Ascending aorta (tissue), 2 donors: Measurements from ENCODE around the gene TMEM63B. TPM values are rescaled to one million over a fixed set of nuclear protein-coding genes. Genes with fewer than 3 reads are reported as not detected.

Experiments used
- DNase-seq, 2 donors: peaks; one replicate each; pipeline ENCODE4 v3.0.0-alpha.2; 2019; ENCODE audit warnings: low spot score in 2 of 2
- H3K27ac ChIP-seq, 2 donors: fragments of 200-600 bp; sonication (generic); one replicate each; pipeline ENCODE4 v1.5.1; 2016 to 2017; ENCODE audit warnings: mild to moderate bottlenecking in 1 of 2
- H3K27me3 ChIP-seq: fragments of 200-600 bp; sonication (generic); one replicate; pipeline ENCODE4 v1.5.1; 2017
- H3K36me3 ChIP-seq, 2 donors: fragments of 200-600 bp; sonication (generic); one replicate each; pipeline ENCODE4 v1.5.1; 2016
- H3K4me1 ChIP-seq, 2 donors: fragments of 200-600 bp; sonication (generic); one replicate each; pipeline ENCODE4 v1.5.1; 2016 to 2017; ENCODE audit warnings: mild to moderate bottlenecking in 1 of 2
- H3K4me3 ChIP-seq, 2 donors: fragments of 200-600 bp; sonication (generic); one replicate each; pipeline ENCODE4 v1.5.1; 2016 to 2017; ENCODE audit warnings: mild to moderate bottlenecking in 1 of 2
- H3K9me3 ChIP-seq, 2 donors: fragments of 200-600 bp; sonication (generic); one replicate each; pipeline ENCODE4 v1.5.1; 2016
- intact Hi-C: fragments of 100-400 bp; cut with DNase I; formaldehyde crosslinking; loops from one replicate; pipeline ENCODE4 v1.15.1; 2023
- total RNA-seq: library from RNA; depleted of rRNA; stranded (reverse); fragments of >200 nt; gene quantifications from one replicate; pipeline ENCODE4 v1.1.0, GENCODE V29; 2016
- TF ChIP-seq, protein P1 (sequence below), 3 experiments: fragments of 200-600 bp in 2 of 3; fragments of 450-650 bp in 1 of 3; sonication (generic) in 2 of 3; IDR thresholded peaks; one replicate each; pipeline ENCODE4 v1.5.1; 2016 to 2019; ENCODE audit warnings: antibody characterized with exemption in 3 of 3, mild to moderate bottlenecking in 1 of 3, moderate library complexity in 1 of 3

TMEM63B gene
- total RNA-seq, 1 donor from 2014 or later, result 9.6 TPM

DNA sequence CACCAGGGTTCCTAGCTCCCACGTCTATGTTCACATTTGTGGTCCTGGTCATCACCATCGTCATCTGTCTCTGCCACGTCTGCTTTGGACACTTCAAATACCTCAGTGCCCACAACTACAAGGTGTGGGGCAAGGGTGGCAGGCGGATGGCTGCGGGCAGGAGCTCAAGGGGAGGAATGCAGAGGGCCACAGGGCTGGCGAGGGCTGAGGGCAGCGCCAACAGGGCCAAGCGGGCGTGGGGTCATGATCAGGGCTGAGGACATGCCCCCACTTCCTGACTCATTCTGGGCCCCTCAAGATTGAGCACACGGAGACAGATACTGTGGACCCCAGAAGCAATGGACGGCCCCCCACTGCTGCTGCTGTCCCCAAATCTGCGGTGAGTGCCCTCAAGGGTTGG, 26.7 kb downstream of the TMEM63B start:
- TF ChIP-seq, protein P1, sequence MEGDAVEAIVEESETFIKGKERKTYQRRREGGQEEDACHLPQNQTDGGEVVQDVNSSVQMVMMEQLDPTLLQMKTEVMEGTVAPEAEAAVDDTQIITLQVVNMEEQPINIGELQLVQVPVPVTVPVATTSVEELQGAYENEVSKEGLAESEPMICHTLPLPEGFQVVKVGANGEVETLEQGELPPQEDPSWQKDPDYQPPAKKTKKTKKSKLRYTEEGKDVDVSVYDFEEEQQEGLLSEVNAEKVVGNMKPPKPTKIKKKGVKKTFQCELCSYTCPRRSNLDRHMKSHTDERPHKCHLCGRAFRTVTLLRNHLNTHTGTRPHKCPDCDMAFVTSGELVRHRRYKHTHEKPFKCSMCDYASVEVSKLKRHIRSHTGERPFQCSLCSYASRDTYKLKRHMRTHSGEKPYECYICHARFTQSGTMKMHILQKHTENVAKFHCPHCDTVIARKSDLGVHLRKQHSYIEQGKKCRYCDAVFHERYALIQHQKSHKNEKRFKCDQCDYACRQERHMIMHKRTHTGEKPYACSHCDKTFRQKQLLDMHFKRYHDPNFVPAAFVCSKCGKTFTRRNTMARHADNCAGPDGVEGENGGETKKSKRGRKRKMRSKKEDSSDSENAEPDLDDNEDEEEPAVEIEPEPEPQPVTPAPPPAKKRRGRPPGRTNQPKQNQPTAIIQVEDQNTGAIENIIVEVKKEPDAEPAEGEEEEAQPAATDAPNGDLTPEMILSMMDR (IDR thresholded peaks at IDR 0.05), result no peak
- DNase-seq, result no peak
- H3K27ac ChIP-seq, result no peak overlapping the region
- H3K4me3 ChIP-seq, result no peak overlapping the region
- H3K4me1 ChIP-seq, result peaks cover 0 to 3% of the 10 kb centered on the region in 2 donors
- no peaks in the 10 kb centered on the region for H3K9me3 ChIP-seq
- peaks cover 6 to 15% of the 10 kb centered on the region in 2 donors for H3K36me3 ChIP-seq
- intact Hi-C loops, result no loop called here
- H3K27me3 ChIP-seq, result no peaks in the 10 kb centered on the region

DNA sequence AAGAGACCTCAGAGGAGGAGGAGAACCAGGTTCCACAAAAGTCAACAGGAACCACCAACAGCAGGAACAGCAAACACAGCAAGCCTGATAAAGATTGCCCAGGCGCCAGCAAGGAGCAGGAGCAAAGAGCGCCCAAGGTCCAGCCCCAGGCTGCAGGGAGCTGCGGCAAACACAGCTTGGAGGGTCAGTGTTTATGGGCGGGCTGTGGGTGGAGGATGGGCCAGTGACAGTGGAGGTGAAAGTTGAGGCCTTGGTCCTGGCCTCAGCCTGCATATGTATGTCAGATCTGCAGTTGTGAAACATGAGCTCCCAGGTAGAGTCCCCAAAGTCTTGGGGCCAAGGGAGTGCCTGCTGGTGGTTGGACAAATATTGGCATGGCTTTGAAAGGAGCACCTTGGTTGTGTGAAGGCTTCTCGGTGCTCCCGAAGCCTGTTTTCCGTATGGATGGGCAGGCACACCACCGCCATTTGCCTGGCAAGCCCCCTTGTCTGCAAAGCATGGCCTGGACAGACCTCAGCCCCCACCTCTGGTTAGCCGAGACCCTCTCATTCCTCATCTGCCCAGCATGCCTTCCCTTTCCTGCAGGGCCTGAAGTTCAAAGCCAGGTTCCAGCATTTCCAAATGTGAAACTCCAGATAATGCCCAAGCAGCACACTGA, 29.3 kb downstream of the TMEM63B start:
- Histone ChIP-seq H3K9me3 (no peaks in the 10 kb centered on the region), H3K4me1 (peaks cover 0 to 1% of the 10 kb centered on the region in 2 donors), H3K27ac (no peak overlapping the region), H3K36me3 (peaks cover 0 to 6% of the 10 kb centered on the region in 2 donors), H3K4me3 (no peak overlapping the region), H3K27me3 (no peaks in the 10 kb centered on the region)
- TF ChIP-seq, protein P1 (IDR thresholded peaks at IDR 0.05), result no peak
- no peak for DNase-seq
- intact Hi-C loops, result no loop called here

DNA sequence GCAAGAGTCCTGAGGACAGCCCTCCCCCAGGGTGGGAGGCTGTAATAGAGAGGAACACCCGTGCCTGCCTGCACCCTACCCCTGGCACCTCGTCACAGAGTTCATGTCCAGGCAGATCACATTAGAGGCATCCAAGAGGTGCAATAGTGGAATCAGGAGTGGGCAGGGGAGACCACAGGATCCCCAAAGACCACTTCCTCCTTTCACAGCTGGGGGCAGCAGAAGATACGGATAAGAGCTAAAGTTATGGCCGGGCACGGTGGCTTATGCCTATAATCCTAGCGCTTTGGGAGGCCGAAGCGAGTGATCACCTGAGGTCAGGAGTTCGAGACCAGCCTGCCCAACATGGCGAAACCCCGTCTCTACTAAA, 29.8 kb downstream of the TMEM63B start:
- H3K4me3 ChIP-seq, result no peak overlapping the region
- H3K4me1 ChIP-seq, result no peaks in the 10 kb centered on the region
- no peak for DNase-seq
- intact Hi-C loops, result no loop called here
- peaks cover 0 to 6% of the 10 kb centered on the region in 2 donors for H3K36me3 ChIP-seq
- no peaks in the 10 kb centered on the region for H3K9me3 ChIP-seq
- H3K27ac ChIP-seq, result no peak overlapping the region
- H3K27me3 ChIP-seq, result no peaks in the 10 kb centered on the region
- TF ChIP-seq, protein P1 (IDR thresholded peaks at IDR 0.05), result no peak

DNA sequence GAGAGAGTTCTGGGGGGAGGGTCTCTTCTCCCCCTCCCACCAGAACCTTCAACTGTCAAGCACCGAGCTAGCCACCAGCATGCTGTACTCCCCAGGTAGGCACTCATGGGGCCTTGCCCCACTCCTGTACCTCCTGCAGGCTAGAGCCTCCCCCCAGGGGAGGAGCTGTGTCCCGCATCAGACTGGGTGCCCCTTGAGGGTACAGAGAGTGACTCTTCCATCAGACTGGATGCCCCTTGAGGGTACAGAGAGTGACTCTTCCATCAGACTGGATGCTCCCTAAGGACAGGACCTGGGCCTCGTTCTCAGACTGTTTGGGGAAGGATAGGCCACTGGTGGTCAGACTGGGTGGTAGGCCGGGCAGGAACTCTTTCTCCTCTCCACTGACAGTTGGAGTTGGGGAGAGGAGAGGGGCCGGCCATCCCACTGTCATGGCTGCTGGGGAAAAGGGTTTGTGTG, 31.4 kb downstream of the TMEM63B start, which contains the start of gene CAPN11:
Gene CAPN11, plus strand, starts transcription at position 51 of the 459 bp plus-strand sequence. Its CDS starts 29 bp downstream, at position 80.
- TF ChIP-seq, protein P1 (IDR thresholded peaks at IDR 0.05), result no peak
- Histone ChIP-seq H3K27ac (no peak within 1 kb of the TSS), H3K9me3 (no peaks in the 10 kb centered on the region), H3K4me3 (no peak within 1 kb of the TSS), H3K36me3 (no peaks in the 10 kb centered on the region), H3K4me1 (no peaks in the 10 kb centered on the region), H3K27me3 (no peaks in the 10 kb centered on the region)
- no peak for DNase-seq
- intact Hi-C loops, result no loop called here

DNA sequence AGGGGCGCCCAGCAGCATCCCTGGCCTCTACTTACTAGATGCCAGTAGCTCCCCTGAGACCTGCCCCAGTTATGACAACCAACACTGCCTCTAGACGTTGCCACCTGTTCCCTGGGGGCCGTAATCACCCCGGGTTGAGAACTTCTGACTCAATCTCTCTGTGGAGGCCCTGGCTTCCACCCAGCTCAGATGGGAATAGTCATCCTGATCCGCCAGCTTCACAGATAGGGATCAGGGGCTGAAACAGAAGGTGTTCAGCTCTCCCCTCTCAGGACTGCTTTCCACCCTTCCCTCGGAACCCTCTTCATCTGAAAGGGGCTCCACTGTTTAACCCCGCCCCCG, 34.6 kb downstream of the TMEM63B start:
- TF ChIP-seq, protein P1 (IDR thresholded peaks at IDR 0.05), result no peak
- no peak overlapping the region for H3K27ac ChIP-seq
- H3K4me1 ChIP-seq, result no peaks in the 10 kb centered on the region
- no peaks in the 10 kb centered on the region for H3K36me3 ChIP-seq
- no peaks in the 10 kb centered on the region for H3K9me3 ChIP-seq
- DNase-seq, result no peak
- no peak overlapping the region for H3K4me3 ChIP-seq
- intact Hi-C loops, result no loop called here
- no peaks in the 10 kb centered on the region for H3K27me3 ChIP-seq
